GM18520 (cell line): Measurements from ENCODE around the gene UTS2R.
"Not testable (repeated sequence)": the region's sequence is repeated elsewhere in the genome, so short reads cannot be mapped to it uniquely, and the experiment has no call there.

Experiments
- ATAC-seq: cut with Tn5 transposase; IDR thresholded peaks from one replicate; pipeline ENCODE4 v1.9.1; 2021; ENCODE audit not compliant: unreplicated experiment

UTS2R gene

GRCh38 chr17:82374626-82375331 is 3.2 kb downstream of the UTS2R start:
- no peak for ATAC-seq

DNA sequence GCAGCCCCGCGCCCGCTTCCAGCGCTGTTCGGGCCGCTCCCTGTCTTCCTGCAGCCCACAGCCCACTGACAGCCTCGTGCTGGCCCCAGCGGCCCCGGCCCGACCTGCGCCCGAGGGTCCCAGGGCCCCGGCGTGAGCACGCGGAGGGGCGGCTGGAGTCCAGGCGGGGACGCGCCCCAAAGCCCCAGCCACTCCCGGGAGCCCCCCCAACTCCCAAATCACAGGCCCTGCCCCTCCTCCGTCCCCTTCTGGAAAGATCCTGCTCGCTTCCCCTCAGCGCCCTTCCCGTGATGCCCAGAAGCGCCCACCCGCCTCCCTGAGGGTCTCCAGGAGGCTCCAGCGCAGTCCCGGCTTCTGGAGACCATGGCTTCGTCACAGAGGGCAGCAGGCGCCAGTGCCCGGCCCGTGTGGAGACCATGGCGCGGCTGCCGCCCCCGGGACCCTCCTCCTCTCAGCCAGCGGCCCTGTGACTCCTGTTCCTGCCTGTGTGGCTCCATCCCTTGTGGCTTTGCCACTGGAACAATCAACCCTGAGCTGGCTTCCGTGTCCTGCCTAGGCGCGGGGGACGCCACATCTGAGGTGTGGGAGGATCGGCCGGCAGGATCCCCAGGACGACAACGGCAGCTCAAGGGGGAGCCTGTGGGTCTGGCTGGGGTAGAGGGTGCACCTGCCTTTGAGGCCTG is 3.9 kb downstream of the UTS2R start:
- no peak for ATAC-seq

DNA sequence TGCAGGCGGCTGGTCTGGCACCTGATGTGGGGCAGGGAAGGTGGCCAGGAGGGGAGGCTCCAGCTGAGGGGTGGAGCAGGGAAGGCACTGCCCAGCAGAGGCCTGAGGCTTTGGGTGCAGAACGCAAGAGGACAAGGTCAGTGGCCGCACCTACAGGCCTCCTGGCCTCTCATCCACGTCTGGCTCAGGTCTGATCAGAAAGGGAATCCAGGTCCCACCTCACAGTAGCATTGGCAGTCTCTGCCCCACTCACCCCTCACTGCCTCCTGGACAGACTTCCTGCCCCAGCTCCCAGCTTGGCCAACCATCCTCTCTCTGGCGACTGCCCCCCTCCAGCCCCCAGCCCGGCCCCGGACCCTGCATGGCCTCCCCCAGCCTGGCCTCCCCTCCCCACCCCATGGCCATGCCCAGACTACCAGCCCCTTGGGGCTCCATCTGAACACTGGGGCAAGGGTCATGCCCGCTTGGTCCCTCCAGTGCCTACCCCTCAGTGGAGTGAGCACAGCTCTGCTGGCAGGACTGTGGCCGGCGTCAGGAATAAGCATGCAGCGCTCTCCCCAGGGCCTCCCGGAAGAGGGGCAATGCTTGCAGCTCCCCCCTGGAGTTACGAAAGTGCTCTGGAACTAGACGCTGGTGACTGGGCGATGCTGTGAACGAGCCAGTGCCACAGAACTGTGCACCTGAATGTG is 4.6 kb downstream of the UTS2R start:
- no peak for ATAC-seq

DNA sequence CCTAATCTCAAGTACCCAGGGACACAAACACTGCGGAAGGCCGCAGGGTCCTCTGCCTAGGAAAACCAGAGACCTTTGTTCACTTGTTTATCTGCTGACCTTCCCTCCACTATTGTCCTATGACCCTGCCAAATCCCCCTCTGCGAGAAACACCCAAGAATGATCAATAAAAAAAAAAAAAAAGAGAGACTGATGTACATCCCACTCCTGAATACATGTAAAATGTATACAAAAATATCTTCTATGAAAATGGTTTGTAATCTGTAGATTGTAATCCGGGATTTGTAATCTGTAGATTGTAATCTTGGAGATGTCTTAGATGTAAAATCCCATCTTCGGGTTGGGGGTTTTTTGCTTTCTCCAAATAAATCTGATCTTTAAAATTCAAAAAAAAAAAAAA is 5.7 kb downstream of the UTS2R start:
- ATAC-seq: not testable (repeated sequence)

GRCh38 chr17:82377924-82378740 is 6.6 kb downstream of the UTS2R start:
- ATAC-seq: no peak

GRCh38 chr17:82378741-82379021 is 7.1 kb downstream of the UTS2R start:
- ATAC-seq: no peak

GRCh38 chr17:82380860-82381702 is 9.5 kb downstream of the UTS2R start:
- ATAC-seq: no peak

DNA sequence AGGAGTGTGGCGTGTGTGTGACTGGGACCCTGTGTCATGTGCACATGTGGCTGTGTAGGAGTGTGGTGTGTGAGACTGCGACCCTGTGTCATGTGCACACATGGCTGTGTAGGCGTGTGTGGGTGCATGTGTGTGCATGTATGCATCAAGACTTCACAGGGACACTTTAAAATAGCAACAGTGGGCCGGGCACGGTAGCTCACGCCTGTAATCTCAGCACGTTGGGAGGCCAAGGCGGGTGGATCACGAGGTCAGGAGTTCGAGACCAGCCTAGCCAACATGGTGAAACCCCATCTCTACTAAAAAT is 10.1 kb downstream of the UTS2R start:
- not testable (repeated sequence) for ATAC-seq

- not testable (repeated sequence) for ATAC-seq
Measured at GRCh38 chr17:82382220-82382932, 10.8 kb downstream of the UTS2R start.

DNA sequence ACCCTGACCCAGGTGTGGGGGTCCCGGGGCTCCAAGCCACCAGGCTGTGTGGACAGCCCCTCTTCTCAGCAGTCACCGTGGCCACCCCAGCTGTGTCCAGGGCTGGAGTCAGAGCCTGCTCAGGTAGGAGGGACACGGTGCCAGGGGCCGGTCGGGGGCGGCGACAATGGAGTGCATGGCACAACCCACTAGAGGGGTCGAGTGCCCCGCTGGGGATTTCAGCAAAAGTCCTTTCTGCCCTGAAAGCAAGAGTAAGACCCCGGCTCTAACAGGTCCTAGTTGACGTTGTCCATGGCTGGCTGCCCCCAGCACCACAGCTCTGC is 11.3 kb downstream of the UTS2R start:
- no peak for ATAC-seq

- ATAC-seq: no peak
Measured at GRCh38 chr17:82383411-82383810, 11.8 kb downstream of the UTS2R start.

- ATAC-seq: no peak
Measured at GRCh38 chr17:82384051-82384729, 12.6 kb downstream of the UTS2R start.

GRCh38 chr17:82384730-82385481 is 13.3 kb downstream of the UTS2R start:
- no peak for ATAC-seq

- no peak for ATAC-seq
Measured at GRCh38 chr17:82385559-82386254, 14.1 kb downstream of the UTS2R start.

GRCh38 chr17:82386255-82386831 is 14.8 kb downstream of the UTS2R start:
- no peak for ATAC-seq

- ATAC-seq: no peak
Measured at GRCh38 chr17:82386881-82387704, 15.5 kb downstream of the UTS2R start.

DNA sequence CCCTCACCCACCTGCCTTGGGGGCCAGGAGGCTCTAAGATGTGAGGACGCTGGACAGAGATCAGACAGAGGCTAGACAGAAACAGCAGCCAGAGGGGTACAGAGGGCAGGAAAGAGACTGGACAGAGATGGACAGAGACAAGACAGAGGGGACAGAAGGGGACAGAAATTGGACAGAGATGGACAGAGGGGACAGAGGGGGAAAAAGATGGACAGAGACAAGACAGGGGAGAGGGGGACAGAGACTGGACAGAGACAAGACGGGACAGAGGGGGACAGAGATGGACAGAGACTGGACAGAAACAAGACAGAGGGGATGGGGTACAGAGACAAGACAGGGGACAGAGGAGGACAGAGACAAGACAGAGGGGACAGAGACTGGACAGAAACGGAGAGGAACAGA is 16.1 kb downstream of the UTS2R start:
- no peak for ATAC-seq
